B cell (primary cell): ENCODE results near the gene RNF19B. TPM values are rescaled to one million over a fixed set of nuclear protein-coding genes. Genes with fewer than 3 reads are reported as not detected.

Experiments
- ATAC-seq: fragments of 200-7000 bp; cut with Tn5 transposase; one replicate; pipeline ENCODE4 v1.10.0; 2021; ENCODE audit warnings: low read depth, mild to moderate bottlenecking, moderate number of reproducible peaks, moderate library complexity
- CTCF ChIA-PET: fragments of 350-600 bp; sonication (Branson Sonifier 250); formaldehyde crosslinking; loops from one replicate; lab custom pipeline; 2021; ENCODE audit warnings: antibody characterized with exemption, inconsistent platforms; lab: Charles Lee
- POLR2A ChIA-PET: fragments of 350-600 bp; sonication (Branson Sonifier 250); formaldehyde crosslinking; loops from one replicate; lab custom pipeline; 2021; ENCODE audit warnings: antibody characterized with exemption; lab: Charles Lee
- DNase-seq: peaks from one replicate; pipeline ENCODE4 v3.0.0; 2013
- H2AFZ ChIP-seq: 2 replicates; pipeline ENCODE4 v1.6.1; 2012; ENCODE audit warnings: mild to moderate bottlenecking, low read depth, low read length; ENCODE audit not compliant: insufficient read depth, poor library complexity, severe bottlenecking
- H3K27ac ChIP-seq, 2 donors: 1 replicate in 1 of 2; 2 replicates in 1 of 2; pipeline ENCODE4 v1.5.1; 2012 to 2013; ENCODE audit warnings: low read length in 2 of 2, mild to moderate bottlenecking in 2 of 2, moderate library complexity in 1 of 2
- H3K27me3 ChIP-seq, 4 experiments: fragments of 200-600 bp in 1 of 4; sonication (generic) in 1 of 4; replicated peaks in 1 of 4; 1 replicate in 2 of 4; 2 replicates in 2 of 4; pipeline versions ENCODE4 v1.6.1 to v1.7.0; 2013 to 2016; ENCODE audit warnings: low read length in 3 of 4, mild to moderate bottlenecking in 2 of 4, mixed read lengths in 1 of 4, moderate library complexity in 1 of 4; ENCODE audit not compliant: insufficient read depth in 4 of 4, control insufficient read depth in 3 of 4; ENCODE audit errors: control extremely low read depth in 1 of 4
- H3K36me3 ChIP-seq, 2 experiments: replicated peaks in 1 of 2; 1 replicate in 1 of 2; 2 replicates in 1 of 2; pipeline versions ENCODE4 v1.6.1 to v1.7.1; 2013; ENCODE audit warnings: low read length in 1 of 2; ENCODE audit not compliant: insufficient read depth in 2 of 2, control insufficient read depth in 1 of 2; ENCODE audit errors: control extremely low read depth in 1 of 2, extremely low read depth in 1 of 2
- H3K4me1 ChIP-seq, 2 donors: fragments of 200-600 bp in 1 of 2; sonication (generic) in 1 of 2; 1 replicate in 1 of 2; 2 replicates in 1 of 2; pipeline versions ENCODE4 v1.5.1 to v1.6.1; 2013 to 2017; ENCODE audit warnings: low read length in 2 of 2; ENCODE audit not compliant: control insufficient read depth in 2 of 2, insufficient read depth in 2 of 2
- H3K4me2 ChIP-seq: replicated peaks from 2 replicates; pipeline ENCODE3; 2012; ENCODE audit warnings: mild to moderate bottlenecking, low read depth, low read length; ENCODE audit not compliant: poor library complexity, severe bottlenecking
- H3K4me3 ChIP-seq, 5 experiments: fragments of 200-600 bp in 1 of 5; sonication (generic) in 1 of 5; 1 replicate in 3 of 5; 2 replicates in 2 of 5; pipeline versions ENCODE4 v1.5.1 to v1.7.0; 2011 to 2016; ENCODE audit warnings: low read length in 4 of 5, mild to moderate bottlenecking in 4 of 5, low read depth in 2 of 5, control low read depth in 1 of 5, moderate library complexity in 1 of 5; ENCODE audit not compliant: insufficient read depth in 1 of 5; ENCODE audit errors: control extremely low read depth in 1 of 5, extremely low read depth in 1 of 5
- H3K79me2 ChIP-seq: fragments of 200-600 bp; sonication (generic); one replicate; pipeline ENCODE4 v1.6.0; 2016; ENCODE audit warnings: low read length; ENCODE audit not compliant: control insufficient read depth, insufficient read depth
- H3K9ac ChIP-seq: fragments of 200-600 bp; sonication (generic); 2 replicates; pipeline ENCODE4 v1.6.1; 2017; ENCODE audit warnings: mild to moderate bottlenecking, low read length, moderate library complexity
- H3K9me3 ChIP-seq, 3 donors: one replicate each; pipeline versions ENCODE4 v1.6.1 to v1.7.1; 2013; ENCODE audit warnings: low read length in 2 of 3; ENCODE audit not compliant: control insufficient read depth in 2 of 3, insufficient read depth in 1 of 3; ENCODE audit errors: control extremely low read depth in 1 of 3
- H4K20me1 ChIP-seq: 2 replicates; pipeline ENCODE4 v1.6.0; 2012; ENCODE audit warnings: mild to moderate bottlenecking, low read length; ENCODE audit not compliant: insufficient read depth, control insufficient read depth, poor library complexity, severe bottlenecking
- H3K27ac Mint-ChIP-seq: one replicate; pipeline ENCODE4 v1.8.0; 2021; ENCODE audit warnings: mixed read lengths
- H3K27me3 Mint-ChIP-seq: one replicate; pipeline ENCODE4 v1.8.0; 2021; ENCODE audit warnings: mixed read lengths
- H3K4me1 Mint-ChIP-seq: one replicate; pipeline ENCODE4 v1.8.0; 2021; ENCODE audit warnings: mixed read lengths
- H3K4me3 Mint-ChIP-seq: one replicate; pipeline ENCODE4 v1.8.0; 2021; ENCODE audit warnings: mixed read lengths
- H3K9me3 Mint-ChIP-seq: one replicate; pipeline ENCODE4 v1.8.0; 2022; ENCODE audit warnings: mixed read lengths; ENCODE audit not compliant: insufficient read depth
- EZH2 ChIP-seq: IDR thresholded peaks from 2 replicates; pipeline ENCODE4 v1.6.1; 2012; ENCODE audit warnings: borderline replicate concordance, low read depth, mild to moderate bottlenecking, moderate library complexity, low read length; ENCODE audit not compliant: insufficient read depth, poor library complexity, severe bottlenecking
- WGBS: methylation state at CpG from one replicate; pipeline ENCODE4 v1.1.5; 2013; ENCODE audit warnings: missing lambda C conversion rate; ENCODE audit not compliant: insufficient coverage; 5-methylcytosine and 5-hydroxymethylcytosine counted together
- intact Hi-C: fragments of 100-400 bp; cut with micrococcal nuclease; formaldehyde crosslinking; loops from one replicate; pipeline ENCODE4 v1.10.0; 2022
- polyA plus RNA-seq: library from polyadenylated mRNA; depleted of rRNA; stranded (reverse); fragments of >200 nt; gene quantifications from 2 replicates; pipeline ENCODE4 v1.2.3, GENCODE V29; 2012
- total RNA-seq, 2 donors: library from RNA; stranded (reverse); fragments of 120-200 nt in 1 of 2; gene quantifications; 1 replicate in 1 of 2; 2 replicates in 1 of 2; pipeline versions ENCODE4 v1.2.3 to v1.2.4, GENCODE V29; 2013 to 2022
- TF ChIP-seq, protein P1 (sequence below): fragments of 200-600 bp; IDR thresholded peaks from one replicate; pipeline ENCODE4 v1.8.0; 2022; ENCODE audit warnings: antibody characterized with exemption, mild to moderate bottlenecking

Gene RNF19B
- total and polyA plus RNA-seq, 2 donors (not counting 1 experiment from before 2014, with no cell fraction given), result 29.9 to 40.3 TPM

DNA sequence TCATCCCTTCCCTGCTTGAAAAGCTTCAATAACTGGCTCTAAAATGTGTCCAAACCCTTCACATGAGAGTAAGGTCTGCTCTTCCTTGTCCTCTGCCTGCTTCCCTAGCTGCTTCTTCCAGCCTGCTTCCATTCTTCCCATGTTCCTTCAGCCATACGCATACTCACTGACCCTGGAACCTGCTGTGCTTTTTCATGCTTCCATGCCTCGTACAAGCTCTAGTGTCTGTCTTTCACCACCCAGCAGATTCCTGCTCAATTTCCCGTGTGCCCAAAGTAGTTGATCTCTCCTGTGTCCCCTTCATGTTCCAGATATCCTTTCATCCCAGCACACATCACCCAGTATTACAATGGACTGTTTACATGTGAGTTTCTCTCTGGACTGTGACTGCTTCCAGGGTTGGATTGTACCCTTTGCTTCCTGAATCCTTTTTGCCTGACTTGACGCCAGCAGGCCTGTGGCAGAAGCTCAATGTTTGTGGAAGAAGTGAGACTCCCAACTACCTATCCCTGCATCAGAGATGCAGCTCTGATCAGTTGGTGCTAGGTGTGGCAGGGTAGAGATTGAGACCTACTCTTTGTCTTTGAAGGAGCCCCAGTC is 35.9 kb upstream of the RNF19B start:
- no peak overlapping the region for H3K9ac ChIP-seq
- H3K27me3 Mint-ChIP-seq, result no peaks in the 10 kb centered on the region
- peaks cover 0 to 3% (median 0%) of the 10 kb centered on the region in 3 donors for H3K9me3 ChIP-seq
- POLR2A ChIA-PET, result no interaction called here
- H3K9me3 Mint-ChIP-seq, result no peaks in the 10 kb centered on the region
- H3K4me3 Mint-ChIP-seq, result no peak overlapping the region
- ATAC-seq (no peak), DNase-seq (no peak)
- peaks cover 6 to 11% of the 10 kb centered on the region in 2 donors for H3K4me1 ChIP-seq
- no peaks in the 10 kb centered on the region for H3K27me3 ChIP-seq
- no peak overlapping the region for H3K27ac ChIP-seq
- H3K4me1 Mint-ChIP-seq, result peaks cover 20% of the 10 kb centered on the region
- CTCF ChIA-PET, result interaction anchor here (1.1 to 2.9 kb wide), 6 partner anchors 8 to 68 kb away, joined by 3 to 14 read pairs (median 5); partner anchors contain the start of gene RNF19B
- H3K27ac Mint-ChIP-seq, result no peak overlapping the region
- H3K4me2 ChIP-seq, result no peak overlapping the region
- no peaks in the 10 kb centered on the region for H3K79me2 ChIP-seq
- H2AFZ ChIP-seq, result no peak overlapping the region
- H3K4me3 ChIP-seq, result no peak overlapping the region
- no peak for TF ChIP-seq EZH2
- TF ChIP-seq, protein P1, sequence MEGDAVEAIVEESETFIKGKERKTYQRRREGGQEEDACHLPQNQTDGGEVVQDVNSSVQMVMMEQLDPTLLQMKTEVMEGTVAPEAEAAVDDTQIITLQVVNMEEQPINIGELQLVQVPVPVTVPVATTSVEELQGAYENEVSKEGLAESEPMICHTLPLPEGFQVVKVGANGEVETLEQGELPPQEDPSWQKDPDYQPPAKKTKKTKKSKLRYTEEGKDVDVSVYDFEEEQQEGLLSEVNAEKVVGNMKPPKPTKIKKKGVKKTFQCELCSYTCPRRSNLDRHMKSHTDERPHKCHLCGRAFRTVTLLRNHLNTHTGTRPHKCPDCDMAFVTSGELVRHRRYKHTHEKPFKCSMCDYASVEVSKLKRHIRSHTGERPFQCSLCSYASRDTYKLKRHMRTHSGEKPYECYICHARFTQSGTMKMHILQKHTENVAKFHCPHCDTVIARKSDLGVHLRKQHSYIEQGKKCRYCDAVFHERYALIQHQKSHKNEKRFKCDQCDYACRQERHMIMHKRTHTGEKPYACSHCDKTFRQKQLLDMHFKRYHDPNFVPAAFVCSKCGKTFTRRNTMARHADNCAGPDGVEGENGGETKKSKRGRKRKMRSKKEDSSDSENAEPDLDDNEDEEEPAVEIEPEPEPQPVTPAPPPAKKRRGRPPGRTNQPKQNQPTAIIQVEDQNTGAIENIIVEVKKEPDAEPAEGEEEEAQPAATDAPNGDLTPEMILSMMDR, result no peak
- H4K20me1 ChIP-seq, result no peaks in the 10 kb centered on the region
- no peaks in the 10 kb centered on the region for H3K36me3 ChIP-seq
- intact Hi-C loops, result no loop called here
- WGBS, result 100% methylated on average over 3 of the region's 4 CpGs

DNA sequence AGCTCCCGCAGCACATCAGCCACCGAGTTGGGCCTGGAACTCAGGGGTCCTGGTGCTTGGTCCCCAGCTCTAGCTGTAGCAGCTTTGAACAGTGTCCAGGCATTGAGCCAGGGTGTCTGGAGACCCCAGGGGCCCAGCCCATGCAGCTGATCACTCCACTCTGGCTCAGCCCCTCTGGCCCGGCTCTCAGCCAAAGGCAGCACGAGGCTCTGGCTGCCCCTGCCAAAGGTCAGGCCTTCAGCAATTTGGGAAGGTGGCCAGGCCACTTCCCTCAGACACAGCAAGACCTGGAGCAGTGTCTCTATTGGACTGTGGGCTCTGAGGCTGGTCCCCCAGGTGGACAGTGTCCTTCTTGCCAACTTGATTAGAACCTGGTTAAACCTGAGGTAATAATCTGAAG is 34.4 kb upstream of the RNF19B start:
- intact Hi-C loops, result no loop called here
- Histone ChIP-seq H3K36me3 (no peaks in the 10 kb centered on the region), H3K9ac (no peak overlapping the region), H4K20me1 (no peaks in the 10 kb centered on the region), H3K27me3 (no peaks in the 10 kb centered on the region), H3K4me2 (no peak overlapping the region), H3K27ac (no peak overlapping the region), H3K4me1 (peaks cover 7 to 12% of the 10 kb centered on the region in 2 donors), H2AFZ (no peak overlapping the region), H3K9me3 (peaks cover 0 to 3% (median 0%) of the 10 kb centered on the region in 3 donors), H3K79me2 (no peaks in the 10 kb centered on the region), H3K4me3 (no peak overlapping the region)
- TF ChIP-seq EZH2, result no peak
- TF ChIP-seq, protein P1, result no peak
- 94% methylated on average over 4 of the region's 4 CpGs for WGBS
- H3K27me3 Mint-ChIP-seq, result no peaks in the 10 kb centered on the region
- H3K27ac Mint-ChIP-seq, result no peak overlapping the region
- CTCF ChIA-PET, result interaction anchor here (0.9 to 3.2 kb wide), 5 partner anchors 8 to 94 kb away, joined by 3 to 19 read pairs (median 3); no protein-coding TSS in a partner anchor
- peaks cover 26% of the 10 kb centered on the region for H3K4me1 Mint-ChIP-seq
- ATAC-seq, result no peak
- no peaks in the 10 kb centered on the region for H3K9me3 Mint-ChIP-seq
- DNase-seq, result no peak
- H3K4me3 Mint-ChIP-seq, result no peak overlapping the region
- POLR2A ChIA-PET, result no interaction called here
